ENCODE measurements around the gene CHID1. TPM values are rescaled to one million over a fixed set of nuclear protein-coding genes. Genes with fewer than 3 reads are reported as not detected.
A peak's percentile ranks its signal among the peaks of the same experiment; 100 is the strongest.

CHID1 gene
- polyA plus RNA-seq, 1 donor from 2014 or later: 47.5 TPM

GRCh38 chr11:908273-908672 lies 2.3 kb downstream of the CHID1 start:
- Mint-ChIP-seq H3K4me1 (peaks cover 5 to 17% (median 6%) of the 10 kb centered on the region in 3 donors), H3K27ac (peak overlapping the region in 1 of 3 donors; percentile 16), H3K27me3 (no peaks in the 10 kb centered on the region), H3K4me3 (peak overlapping the region in 3 of 4 donors; percentile 41 to 85 (median 80)), H3K9me3 (no peaks in the 10 kb centered on the region), H3K36me3 (peaks cover 6% of the 10 kb centered on the region)

DNA sequence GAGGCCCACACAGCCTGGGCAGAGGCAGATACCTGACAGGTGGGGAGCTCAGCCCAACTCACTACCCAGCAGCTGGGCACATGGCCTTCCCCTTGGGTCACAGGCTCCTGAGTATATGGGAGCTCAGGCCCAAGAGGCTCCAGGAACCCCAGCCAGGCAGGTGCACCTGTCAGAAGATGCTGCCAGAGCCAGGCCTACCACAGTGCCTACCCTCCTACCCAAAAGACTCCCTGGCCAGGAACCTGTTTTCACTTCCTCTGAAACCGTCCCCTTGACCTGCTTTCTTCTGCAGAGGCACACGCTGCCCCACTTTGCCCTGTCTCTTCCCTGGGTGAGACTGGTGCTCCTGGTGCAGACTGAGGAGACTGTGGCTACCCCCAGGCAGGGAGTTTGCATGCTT lies 2.9 kb downstream of the CHID1 start:
- no peaks in the 10 kb centered on the region for H3K27me3 Mint-ChIP-seq
- H3K4me1 Mint-ChIP-seq: peaks cover 5 to 17% (median 6%) of the 10 kb centered on the region in 3 donors
- H3K27ac Mint-ChIP-seq: no peak overlapping the region
- H3K36me3 Mint-ChIP-seq: peaks cover 6% of the 10 kb centered on the region
- peak overlapping the region in 1 of 4 donors; percentile 80 for H3K4me3 Mint-ChIP-seq
- no peaks in the 10 kb centered on the region for H3K9me3 Mint-ChIP-seq

DNA sequence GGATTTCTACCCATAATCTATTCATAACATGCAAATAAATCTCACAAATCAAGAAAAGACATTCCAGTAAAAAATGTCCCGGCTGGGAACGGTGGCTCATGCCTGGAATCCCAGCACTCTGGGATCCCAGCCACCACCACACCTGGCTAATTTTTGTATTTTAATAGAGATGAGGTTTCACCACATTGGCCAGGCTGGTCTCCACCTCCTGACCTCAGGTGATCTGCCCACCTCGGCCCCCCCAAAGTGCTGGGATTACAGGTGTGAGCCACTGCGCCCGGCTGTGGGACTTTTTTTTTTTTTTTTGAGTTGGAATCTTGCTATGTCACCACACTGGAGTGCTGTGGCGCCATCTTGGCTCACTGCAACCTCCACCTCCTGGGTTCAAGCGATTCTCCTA lies 4.7 kb downstream of the CHID1 start:
- peaks cover 5 to 14% (median 6%) of the 10 kb centered on the region in 3 donors for H3K4me1 Mint-ChIP-seq
- H3K27me3 Mint-ChIP-seq: no peaks in the 10 kb centered on the region
- peak overlapping the region in 1 of 4 donors; percentile 21 for H3K4me3 Mint-ChIP-seq
- no peaks in the 10 kb centered on the region for H3K9me3 Mint-ChIP-seq
- peaks cover 6% of the 10 kb centered on the region for H3K36me3 Mint-ChIP-seq
- no peak overlapping the region for H3K27ac Mint-ChIP-seq

DNA sequence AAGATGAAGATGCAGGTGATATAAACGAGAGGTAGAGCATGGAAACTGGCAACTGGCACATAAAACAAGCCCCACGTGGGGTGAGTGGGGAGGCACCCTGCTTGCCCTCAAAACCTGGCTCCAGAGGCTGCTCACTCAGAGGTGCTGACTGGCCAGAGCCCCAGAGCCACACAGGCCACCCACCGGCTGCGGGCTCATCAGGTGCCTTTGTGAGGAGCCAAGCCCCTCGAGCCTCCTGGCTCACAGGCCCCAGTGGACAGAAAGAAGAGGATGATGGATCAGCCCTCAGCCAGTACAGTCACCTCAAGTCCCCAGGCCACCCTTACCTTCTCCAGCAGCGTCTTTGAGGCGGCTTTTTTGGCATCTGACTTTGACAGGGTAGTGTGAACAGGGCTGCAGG lies 6.2 kb downstream of the CHID1 start:
- no peaks in the 10 kb centered on the region for H3K27me3 Mint-ChIP-seq
- no peak overlapping the region for H3K27ac Mint-ChIP-seq
- peaks cover 6% of the 10 kb centered on the region for H3K36me3 Mint-ChIP-seq
- H3K4me1 Mint-ChIP-seq: peaks cover 4 to 12% (median 5%) of the 10 kb centered on the region in 3 donors
- H3K4me3 Mint-ChIP-seq: no peak overlapping the region
- H3K9me3 Mint-ChIP-seq: no peaks in the 10 kb centered on the region

DNA sequence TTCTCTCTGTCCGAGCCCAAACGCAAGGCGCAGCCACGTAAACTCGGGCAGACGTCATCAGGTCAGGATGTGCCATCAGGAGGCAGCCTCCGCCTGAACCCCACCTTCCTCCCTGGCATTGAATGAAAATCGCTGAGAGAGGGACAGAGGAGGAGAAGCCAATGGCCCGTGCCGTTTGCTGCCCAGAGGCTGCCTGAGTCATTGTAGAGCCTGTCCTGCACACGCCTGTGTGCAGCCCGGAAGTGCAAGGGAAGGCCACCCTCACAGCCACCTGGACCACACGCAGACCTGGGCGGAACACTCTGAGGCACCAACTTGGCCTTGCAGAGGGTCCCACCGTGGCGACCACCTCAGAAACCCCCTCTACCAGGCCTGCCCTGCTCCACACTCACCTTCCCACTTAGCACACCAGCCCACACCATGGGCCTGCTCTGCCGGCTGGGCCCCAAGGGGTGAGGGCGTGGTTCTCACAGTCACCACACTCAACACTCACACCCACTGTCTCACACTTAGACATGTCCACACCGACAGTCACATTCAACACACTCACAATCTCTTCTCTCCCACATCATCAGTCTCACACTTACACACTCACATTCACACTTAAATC lies 9.1 kb downstream of the CHID1 start:
- Mint-ChIP-seq H3K4me1 (peaks cover 0 to 5% (median 0%) of the 10 kb centered on the region in 3 donors), H3K36me3 (peaks cover 4% of the 10 kb centered on the region), H3K27ac (no peak overlapping the region), H3K4me3 (no peak overlapping the region), H3K27me3 (no peaks in the 10 kb centered on the region), H3K9me3 (no peaks in the 10 kb centered on the region)

GRCh38 chr11:900545-900944 lies 10.1 kb downstream of the CHID1 start:
- peaks cover 0 to 3% (median 0%) of the 10 kb centered on the region in 3 donors for H3K4me1 Mint-ChIP-seq
- no peaks in the 10 kb centered on the region for H3K27me3 Mint-ChIP-seq
- H3K9me3 Mint-ChIP-seq: no peaks in the 10 kb centered on the region
- peak overlapping the region in 1 of 4 donors; percentile 44 for H3K4me3 Mint-ChIP-seq
- peaks cover 4% of the 10 kb centered on the region for H3K36me3 Mint-ChIP-seq
- no peak overlapping the region for H3K27ac Mint-ChIP-seq

DNA sequence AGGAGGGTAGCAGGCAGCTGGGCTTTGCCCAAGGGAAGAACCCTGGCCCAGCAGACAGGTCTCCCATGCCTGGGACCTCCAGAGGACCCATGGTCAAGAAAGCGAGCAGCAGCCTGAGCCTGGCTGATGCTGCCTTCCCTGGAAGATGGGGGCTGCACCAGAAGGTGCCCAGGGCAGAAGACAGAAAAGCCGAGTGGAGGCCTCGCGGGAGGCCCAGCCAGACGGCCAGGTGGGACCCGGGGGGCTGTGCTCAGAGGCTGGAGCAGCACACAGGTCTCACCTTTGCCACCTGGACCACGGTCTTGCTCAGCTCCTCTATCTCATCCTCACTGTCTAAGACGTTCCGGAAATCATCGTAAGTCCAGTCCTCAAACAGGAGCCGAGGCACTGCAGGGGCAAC lies 10.9 kb downstream of the CHID1 start:
- peaks cover 2% of the 10 kb centered on the region for H3K36me3 Mint-ChIP-seq
- no peaks in the 10 kb centered on the region for H3K27me3 Mint-ChIP-seq
- no peak overlapping the region for H3K27ac Mint-ChIP-seq
- H3K4me3 Mint-ChIP-seq: no peak overlapping the region
- H3K4me1 Mint-ChIP-seq: peaks cover 0 to 3% (median 0%) of the 10 kb centered on the region in 3 donors
- no peaks in the 10 kb centered on the region for H3K9me3 Mint-ChIP-seq

- Mint-ChIP-seq H3K36me3 (no peaks in the 10 kb centered on the region), H3K4me3 (no peak overlapping the region), H3K27ac (no peak overlapping the region), H3K4me1 (peaks cover 0 to 3% (median 0%) of the 10 kb centered on the region in 3 donors), H3K9me3 (no peaks in the 10 kb centered on the region), H3K27me3 (no peaks in the 10 kb centered on the region)
Observed at GRCh38 chr11:898540-899190, 11.9 kb downstream of the CHID1 start.

DNA sequence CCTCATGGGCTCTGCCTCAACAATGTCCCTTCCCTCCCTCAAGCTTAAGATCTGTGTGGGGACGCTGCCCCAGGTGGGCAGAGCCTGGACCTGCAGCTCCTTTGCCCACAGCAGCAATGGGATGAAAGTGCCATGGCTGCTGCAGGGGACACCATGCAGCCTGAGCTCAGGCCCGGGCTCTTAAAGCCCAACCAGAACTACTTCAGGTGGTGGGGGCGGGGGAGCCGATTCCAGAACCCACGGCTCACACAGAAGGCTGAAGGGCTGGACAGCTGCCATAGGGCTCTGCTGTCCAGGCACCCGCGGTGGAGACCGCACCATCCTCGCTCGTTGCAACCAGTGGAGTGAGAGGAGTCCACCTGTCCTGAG lies 12.5 kb downstream of the CHID1 start:
- Mint-ChIP-seq H3K36me3 (no peaks in the 10 kb centered on the region), H3K4me1 (peaks cover 0 to 3% (median 0%) of the 10 kb centered on the region in 3 donors), H3K9me3 (no peaks in the 10 kb centered on the region), H3K27me3 (no peaks in the 10 kb centered on the region), H3K27ac (no peak overlapping the region), H3K4me3 (no peak overlapping the region)

- Mint-ChIP-seq H3K36me3 (no peaks in the 10 kb centered on the region), H3K9me3 (no peaks in the 10 kb centered on the region), H3K27ac (no peak overlapping the region), H3K4me1 (peaks cover 0 to 3% (median 0%) of the 10 kb centered on the region in 3 donors), H3K27me3 (no peaks in the 10 kb centered on the region), H3K4me3 (no peak overlapping the region)
Observed at GRCh38 chr11:897253-898142, 13.1 kb downstream of the CHID1 start.

DNA sequence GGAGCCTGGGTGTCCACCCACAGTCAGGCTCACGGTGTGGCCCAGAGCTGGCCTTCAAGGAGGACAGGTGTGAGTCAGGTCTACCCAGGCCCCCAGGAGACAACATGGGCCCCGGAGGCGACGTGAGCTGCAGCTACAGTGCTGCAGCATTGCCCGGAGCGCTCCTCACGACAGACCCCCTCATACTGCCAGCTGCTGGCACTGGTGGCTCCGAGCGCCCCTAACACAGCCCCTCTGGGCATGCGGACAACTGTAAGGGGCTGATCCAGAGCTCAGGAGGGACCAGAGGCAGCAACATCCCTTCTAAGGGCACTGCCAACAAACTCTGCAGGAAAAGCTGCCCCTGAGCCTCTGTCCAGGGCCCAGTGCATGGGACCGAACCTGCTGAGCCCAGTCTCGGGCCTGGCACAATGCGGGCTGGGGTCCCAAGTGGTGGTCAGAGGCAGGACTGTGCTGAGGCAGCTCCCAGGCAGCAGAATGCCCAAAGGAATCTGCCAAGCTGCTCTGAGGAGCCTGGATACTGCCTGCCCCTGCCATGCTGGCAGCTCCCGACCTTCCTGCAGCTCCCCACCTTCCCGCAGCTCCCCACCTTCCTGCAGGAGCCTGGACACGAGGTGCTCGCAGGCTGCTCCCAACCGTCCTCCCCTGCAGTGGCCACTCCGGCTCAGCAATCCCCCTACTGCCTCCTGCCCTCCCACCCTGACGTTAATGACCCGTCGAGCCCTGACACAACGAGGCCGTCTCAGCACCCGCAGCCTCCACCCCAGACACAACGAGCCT lies 15.1 kb downstream of the CHID1 start:
- no peaks in the 10 kb centered on the region for H3K9me3 Mint-ChIP-seq
- H3K4me3 Mint-ChIP-seq: no peak overlapping the region
- no peaks in the 10 kb centered on the region for H3K27me3 Mint-ChIP-seq
- H3K4me1 Mint-ChIP-seq: no peaks in the 10 kb centered on the region
- H3K27ac Mint-ChIP-seq: no peak overlapping the region
- H3K36me3 Mint-ChIP-seq: no peaks in the 10 kb centered on the region

- no peak overlapping the region for H3K4me3 Mint-ChIP-seq
- no peaks in the 10 kb centered on the region for H3K9me3 Mint-ChIP-seq
- H3K36me3 Mint-ChIP-seq: no peaks in the 10 kb centered on the region
- H3K27ac Mint-ChIP-seq: no peak overlapping the region
- no peaks in the 10 kb centered on the region for H3K27me3 Mint-ChIP-seq
- H3K4me1 Mint-ChIP-seq: no peaks in the 10 kb centered on the region
Observed at GRCh38 chr11:894575-895201, 15.9 kb downstream of the CHID1 start.

DNA sequence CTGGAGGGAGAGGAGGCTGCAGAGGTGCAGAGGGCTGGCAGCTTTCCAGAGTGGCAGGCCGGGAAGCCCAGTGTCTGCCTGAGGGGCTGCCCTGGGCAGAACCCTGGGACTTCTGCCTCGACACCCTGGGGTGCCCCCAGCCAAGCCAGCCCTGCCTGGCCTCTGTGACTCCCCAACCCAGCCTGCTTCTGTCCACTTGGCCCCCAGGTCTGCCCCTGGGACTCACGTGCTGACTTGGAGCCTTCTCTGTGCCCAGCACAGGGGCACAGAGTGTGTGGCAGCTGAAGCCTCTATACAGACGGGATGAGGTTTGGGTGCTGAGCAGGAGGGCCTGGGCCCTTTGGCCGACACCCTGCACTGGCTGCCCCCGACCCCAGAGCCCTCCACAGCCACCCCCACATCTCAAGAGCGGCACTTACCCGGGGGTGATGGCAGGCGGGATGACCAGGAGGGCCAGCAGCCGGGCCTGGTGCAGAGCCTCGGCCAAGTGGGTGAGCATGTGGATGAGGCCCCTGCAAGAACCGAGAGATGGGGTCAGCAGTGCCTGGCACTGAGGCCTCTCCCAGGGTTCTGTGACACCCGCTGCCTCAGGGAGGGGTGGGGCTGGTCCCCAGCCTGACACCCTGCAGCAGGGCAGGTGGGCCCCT lies 17.5 kb downstream of the CHID1 start:
- peaks cover 2% of the 10 kb centered on the region for H3K36me3 Mint-ChIP-seq
- H3K27ac Mint-ChIP-seq: peak overlapping the region in 1 of 3 donors; percentile 19
- H3K4me1 Mint-ChIP-seq: no peaks in the 10 kb centered on the region
- H3K9me3 Mint-ChIP-seq: no peaks in the 10 kb centered on the region
- no peaks in the 10 kb centered on the region for H3K27me3 Mint-ChIP-seq
- no peak overlapping the region for H3K4me3 Mint-ChIP-seq
